ENCODE measurements around the gene ARVCF. TPM values are rescaled to one million over a fixed set of nuclear protein-coding genes. Genes with fewer than 3 reads are reported as not detected.

ARVCF gene
- total RNA-seq, 1 experiment from 2014 or later, result 8.2 TPM

- TF ChIP-seq CTCF (IDR thresholded peaks at IDR 0.05), result no peak
- in situ Hi-C loops (cut with HindIII; ENCODE audit: low pct_unique_long_range_greater_than_20kb, low sequenced_read_pairs) (no loop called here), intact Hi-C loops (cut with micrococcal nuclease; ENCODE audit: unreplicated experiment) (no loop called here)
- ChIA-PET CTCF (no interaction called here), POLR2A (no interaction called here)
- Histone ChIP-seq H3K27ac (ENCODE audit: low read length) (no peak overlapping the region), H3K4me1 (ENCODE audit: control insufficient read depth, insufficient read depth, low read length) (peaks cover 3% of the 10 kb centered on the region; the same call in 1 of the 2 replicates), H3K9me3 (ENCODE audit: control insufficient read depth, insufficient read depth, low read depth, low read length) (no peaks in the 10 kb centered on the region), H3K4me3 (ENCODE audit: low read depth in 2 of 2, low read length in 2 of 2) (no peak overlapping the region), H3K36me3 (ENCODE audit: control insufficient read depth, insufficient read depth, low read length) (no peaks in the 10 kb centered on the region; the same call in 1 of the 2 replicates), H3K27me3 (ENCODE audit: control insufficient read depth, insufficient read depth, low read length) (no peaks in the 10 kb centered on the region)
- ATAC-seq, result no peak
- BruUV-seq (replicated peaks), result no TSS peak
- no peak for DNase-seq (ENCODE audit: low read depth, low spot score)
These were observed 9.0 kb upstream of the ARVCF start for GRCh38 chr22:20025401-20026203.

- Histone ChIP-seq H3K9me3 (ENCODE audit: control insufficient read depth, insufficient read depth, low read depth, low read length) (no peaks in the 10 kb centered on the region), H3K4me3 (ENCODE audit: low read depth in 2 of 2, low read length in 2 of 2) (no peak overlapping the region), H3K4me1 (ENCODE audit: control insufficient read depth, insufficient read depth, low read length) (peaks cover 3% of the 10 kb centered on the region; the same call in 1 of the 2 replicates), H3K27me3 (ENCODE audit: control insufficient read depth, insufficient read depth, low read length) (no peaks in the 10 kb centered on the region), H3K27ac (ENCODE audit: low read length) (no peak overlapping the region), H3K36me3 (ENCODE audit: control insufficient read depth, insufficient read depth, low read length) (no peaks in the 10 kb centered on the region; the same call in 1 of the 2 replicates)
- intact Hi-C loops (cut with micrococcal nuclease; ENCODE audit: unreplicated experiment) (no loop called here), in situ Hi-C loops (cut with HindIII; ENCODE audit: low pct_unique_long_range_greater_than_20kb, low sequenced_read_pairs) (no loop called here)
- no peak for ATAC-seq
- CTCF ChIA-PET, result no interaction called here
- POLR2A ChIA-PET, result no interaction called here
- TF ChIP-seq, protein P1, sequence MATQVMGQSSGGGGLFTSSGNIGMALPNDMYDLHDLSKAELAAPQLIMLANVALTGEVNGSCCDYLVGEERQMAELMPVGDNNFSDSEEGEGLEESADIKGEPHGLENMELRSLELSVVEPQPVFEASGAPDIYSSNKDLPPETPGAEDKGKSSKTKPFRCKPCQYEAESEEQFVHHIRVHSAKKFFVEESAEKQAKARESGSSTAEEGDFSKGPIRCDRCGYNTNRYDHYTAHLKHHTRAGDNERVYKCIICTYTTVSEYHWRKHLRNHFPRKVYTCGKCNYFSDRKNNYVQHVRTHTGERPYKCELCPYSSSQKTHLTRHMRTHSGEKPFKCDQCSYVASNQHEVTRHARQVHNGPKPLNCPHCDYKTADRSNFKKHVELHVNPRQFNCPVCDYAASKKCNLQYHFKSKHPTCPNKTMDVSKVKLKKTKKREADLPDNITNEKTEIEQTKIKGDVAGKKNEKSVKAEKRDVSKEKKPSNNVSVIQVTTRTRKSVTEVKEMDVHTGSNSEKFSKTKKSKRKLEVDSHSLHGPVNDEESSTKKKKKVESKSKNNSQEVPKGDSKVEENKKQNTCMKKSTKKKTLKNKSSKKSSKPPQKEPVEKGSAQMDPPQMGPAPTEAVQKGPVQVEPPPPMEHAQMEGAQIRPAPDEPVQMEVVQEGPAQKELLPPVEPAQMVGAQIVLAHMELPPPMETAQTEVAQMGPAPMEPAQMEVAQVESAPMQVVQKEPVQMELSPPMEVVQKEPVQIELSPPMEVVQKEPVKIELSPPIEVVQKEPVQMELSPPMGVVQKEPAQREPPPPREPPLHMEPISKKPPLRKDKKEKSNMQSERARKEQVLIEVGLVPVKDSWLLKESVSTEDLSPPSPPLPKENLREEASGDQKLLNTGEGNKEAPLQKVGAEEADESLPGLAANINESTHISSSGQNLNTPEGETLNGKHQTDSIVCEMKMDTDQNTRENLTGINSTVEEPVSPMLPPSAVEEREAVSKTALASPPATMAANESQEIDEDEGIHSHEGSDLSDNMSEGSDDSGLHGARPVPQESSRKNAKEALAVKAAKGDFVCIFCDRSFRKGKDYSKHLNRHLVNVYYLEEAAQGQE (IDR thresholded peaks at IDR 0.05; ENCODE audit: insufficient read depth in 1 of 2, low read depth in 2 of 2, low read length in 1 of 2), result no peak
- no peak for TF ChIP-seq SIN3A (IDR thresholded peaks at IDR 0.05; ENCODE audit: borderline replicate concordance, insufficient read depth, low read depth, low read length)
- TF ChIP-seq POLR2AphosphoS5 (IDR thresholded peaks at IDR 0.05; ENCODE audit: low read depth, low read length), result no peak
- no peak for TF ChIP-seq CTCF (IDR thresholded peaks at IDR 0.05)
- no peak for TF ChIP-seq TCF7L2 (IDR thresholded peaks at IDR 0.05; ENCODE audit: low read depth, low read length)
- DNase-seq (ENCODE audit: low read depth, low spot score), result no peak
- no TSS peak for BruUV-seq (replicated peaks)
These were observed 8.2 kb upstream of the ARVCF start for GRCh38 chr22:20024650-20025397.

Measured in Panc1 (cell line).